HG02970 (cell line): ENCODE results near the gene ABI2.
"Not testable (repeated sequence)": the region's sequence is repeated elsewhere in the genome, so short reads cannot be mapped to it uniquely, and the experiment has no call there.

ENCODE experiments used
- ATAC-seq: cut with Tn5 transposase; IDR thresholded peaks from one replicate; pipeline ENCODE4 v1.9.1; 2021; ENCODE audit warnings: mild to moderate bottlenecking, moderate library complexity, moderate number of reproducible peaks; ENCODE audit not compliant: unreplicated experiment, low FRiP score

ABI2 gene

DNA sequence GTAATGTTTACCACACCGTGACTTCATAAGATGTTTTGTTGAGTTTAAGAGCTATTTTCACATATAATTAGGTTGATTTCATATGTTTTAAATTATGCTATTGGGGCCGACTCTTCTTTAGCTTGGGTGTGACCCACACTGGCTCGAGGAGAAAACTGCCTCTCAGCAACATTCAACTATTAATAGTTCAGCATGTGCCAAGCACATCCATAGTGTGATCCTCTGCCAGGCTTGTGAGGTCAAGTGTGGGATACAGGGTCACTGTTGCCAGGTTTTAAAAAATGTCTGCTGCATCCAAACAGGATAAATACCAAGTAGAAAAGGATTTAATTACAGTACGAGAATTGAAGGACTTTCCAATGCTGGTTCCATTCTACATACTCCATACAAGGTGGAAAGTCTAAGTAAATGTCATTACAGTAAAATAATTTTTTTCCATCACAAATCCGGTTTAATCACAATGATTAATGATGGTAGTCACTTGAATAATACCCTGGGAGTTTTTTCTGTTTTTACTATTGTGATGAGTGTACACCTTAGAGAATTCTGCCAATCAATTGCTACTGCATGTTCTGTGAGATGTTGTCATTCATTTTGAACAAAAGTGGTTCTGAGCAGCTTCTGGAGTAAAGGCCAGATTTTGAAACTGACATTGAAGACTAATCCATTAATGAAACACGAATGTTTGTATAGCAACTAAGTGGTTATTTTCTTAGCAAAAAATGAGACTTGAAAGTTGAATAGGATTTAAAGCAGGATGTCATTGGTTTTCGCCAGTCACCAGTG lies 84.5 kb downstream of the ABI2 start:
- ATAC-seq, result no peak

GRCh38 chr2:203413796-203414195 lies 85.6 kb downstream of the ABI2 start:
- ATAC-seq, result no peak

DNA sequence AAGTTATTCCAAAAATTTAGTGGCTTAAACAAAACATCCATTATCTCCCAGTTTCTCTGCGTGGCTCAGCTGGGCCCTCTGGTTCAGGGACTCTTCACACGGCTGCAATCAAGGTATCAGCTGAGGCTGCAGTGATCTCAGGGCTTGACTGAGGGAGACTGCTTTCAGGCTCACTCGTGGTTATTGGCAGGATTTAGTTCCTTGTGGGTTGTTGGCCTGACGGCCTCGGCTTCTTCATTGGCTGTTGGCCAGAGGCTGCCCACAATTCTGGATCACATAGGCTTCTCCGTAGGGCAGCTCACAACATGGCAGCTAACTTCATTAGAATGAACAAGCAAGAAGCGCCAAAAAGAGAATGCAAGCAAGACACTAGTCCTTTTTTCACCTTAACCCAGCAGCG lies 90.1 kb downstream of the ABI2 start:
- no peak for ATAC-seq

GRCh38 chr2:203427061-203427460 lies 98.9 kb downstream of the ABI2 start:
- no peak for ATAC-seq

GRCh38 chr2:203429643-203430042 lies 101.4 kb downstream of the ABI2 start:
- ATAC-seq, result not testable (repeated sequence)

DNA sequence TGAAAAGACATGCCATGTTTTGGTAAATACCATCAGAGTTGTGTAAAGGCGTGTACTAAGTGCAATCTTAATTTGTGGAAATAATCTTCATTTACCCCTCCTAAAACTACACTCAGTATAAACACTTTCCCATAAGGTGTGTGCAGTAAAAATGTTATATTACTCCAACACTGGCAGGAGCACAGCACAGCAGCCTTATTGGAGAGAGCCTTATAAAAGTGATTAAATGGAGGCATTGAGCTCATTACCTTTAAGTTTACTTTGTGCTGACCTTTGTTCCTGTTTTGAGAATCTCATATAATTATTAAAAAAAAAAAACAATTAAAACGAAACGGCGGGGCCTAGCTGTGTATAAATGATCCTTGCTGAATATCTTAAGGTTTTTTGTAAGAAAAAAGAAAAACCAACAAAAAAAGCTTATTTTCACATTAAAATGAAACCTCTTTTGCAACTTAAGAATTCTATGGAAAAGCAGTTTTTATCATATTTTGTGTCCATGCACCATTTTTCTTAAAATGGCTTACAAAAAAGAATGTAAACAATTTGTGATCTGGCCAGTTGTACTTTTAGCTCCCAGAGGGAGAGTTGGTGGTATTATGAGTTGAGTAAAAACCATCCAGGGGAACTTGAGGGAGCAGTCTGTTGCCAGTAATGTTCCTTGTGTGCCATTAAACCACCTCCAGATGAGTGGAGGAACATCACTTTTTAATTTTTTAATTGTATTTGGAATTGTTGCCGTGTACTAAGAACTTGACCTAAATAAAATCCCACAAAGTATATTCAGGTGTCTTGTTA lies 103.4 kb downstream of the ABI2 start:
- no peak for ATAC-seq

DNA sequence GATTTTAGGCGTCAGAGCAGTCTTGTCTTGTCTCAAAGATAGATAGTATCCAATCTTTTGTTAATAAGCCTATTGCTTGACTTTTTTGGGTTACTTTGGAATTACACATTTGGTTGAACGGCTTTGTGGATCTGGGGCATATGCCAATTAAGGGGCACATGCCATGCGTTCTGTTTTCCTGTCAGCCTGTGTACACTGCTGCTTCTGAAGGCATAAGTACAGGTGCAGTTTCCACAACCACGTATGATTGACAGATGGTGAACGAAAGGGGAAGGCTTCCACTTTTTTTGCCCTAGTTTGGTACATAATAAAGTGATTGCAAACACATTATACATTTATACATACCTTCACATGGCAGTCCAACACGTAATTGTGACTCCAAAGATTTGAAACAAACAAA lies 104.6 kb downstream of the ABI2 start:
- no peak for ATAC-seq

DNA sequence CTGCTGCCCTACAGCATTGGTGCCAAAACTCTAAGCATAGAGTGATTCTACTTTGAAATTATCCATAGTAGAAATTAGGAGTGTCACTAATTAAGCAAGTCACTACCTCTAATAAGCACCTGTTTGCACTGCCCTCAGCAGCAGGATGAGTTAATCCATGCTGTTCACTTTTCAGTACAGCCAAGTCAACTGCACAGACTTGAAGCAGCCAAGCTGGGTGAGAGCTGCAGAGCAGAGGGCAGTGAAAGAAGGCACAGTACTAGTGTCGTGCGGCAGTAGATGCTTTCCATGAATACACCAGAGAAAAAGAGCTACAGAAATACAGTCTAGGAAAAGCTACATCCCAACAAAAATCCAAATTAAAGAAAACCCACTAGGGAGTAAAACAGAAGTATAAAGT lies 108.3 kb downstream of the ABI2 start:
- ATAC-seq, result no peak

DNA sequence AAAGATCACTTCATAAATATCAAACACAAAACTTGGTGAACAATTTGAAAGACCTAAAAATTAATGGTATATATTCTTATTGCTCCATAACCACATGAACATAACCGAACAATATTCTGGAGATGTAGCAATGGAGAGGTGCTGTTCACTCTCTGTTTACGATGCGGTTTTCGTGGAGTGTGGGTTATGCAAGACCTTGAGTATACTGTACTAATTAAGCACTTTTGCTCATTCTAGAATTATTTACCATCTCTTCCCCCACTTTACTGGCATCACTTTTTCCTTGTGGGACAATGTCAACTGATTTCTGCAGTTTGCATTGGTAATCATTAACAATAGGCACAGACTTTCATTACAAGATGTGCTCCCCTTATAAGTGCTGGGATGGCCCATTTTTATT lies 109.3 kb downstream of the ABI2 start:
- no peak for ATAC-seq

GRCh38 chr2:203438528-203438927 lies 110.3 kb downstream of the ABI2 start:
- ATAC-seq, result no peak

DNA sequence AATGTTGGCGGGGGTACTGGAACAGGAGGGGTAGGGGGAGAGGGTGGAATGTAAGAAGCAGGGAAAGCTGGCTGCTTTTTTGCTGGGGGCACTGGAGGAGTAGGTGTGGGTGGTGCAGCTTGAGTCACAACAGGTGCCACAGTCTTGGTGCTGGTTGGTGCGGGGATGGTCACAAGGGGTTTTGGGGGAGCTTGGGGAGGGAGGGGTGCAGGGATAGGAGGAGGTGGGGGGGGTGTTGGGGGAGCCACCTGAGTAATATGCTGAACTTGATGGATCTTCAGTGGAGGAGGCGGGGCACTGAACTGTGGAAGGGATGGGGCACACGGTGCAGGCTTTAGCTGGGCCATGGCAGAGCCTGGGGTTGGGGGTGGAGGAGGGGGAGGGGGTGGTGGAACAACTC lies 112.5 kb downstream of the ABI2 start:
- no peak for ATAC-seq

- ATAC-seq, result no peak
Measured at GRCh38 chr2:203441463-203441862, 113.3 kb downstream of the ABI2 start.

DNA sequence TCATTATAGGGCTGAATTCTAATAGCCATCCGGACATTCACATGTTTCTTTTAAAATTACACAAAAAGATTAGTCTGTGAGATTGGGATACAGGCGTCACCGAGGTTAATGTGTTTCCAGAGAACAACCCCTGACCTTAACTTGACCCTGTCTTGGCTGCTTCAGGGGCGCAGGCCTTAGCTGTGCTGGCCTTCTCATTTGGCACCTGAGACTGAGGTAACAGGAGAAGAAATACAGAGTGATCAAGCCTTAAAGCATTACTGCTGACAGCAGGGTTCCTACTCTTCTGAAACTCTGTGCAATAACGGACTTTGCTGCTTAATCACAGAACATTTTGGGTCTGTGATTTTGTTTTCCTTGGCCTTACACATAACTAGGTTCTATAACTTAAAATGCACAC lies 114.3 kb downstream of the ABI2 start:
- no peak for ATAC-seq

DNA sequence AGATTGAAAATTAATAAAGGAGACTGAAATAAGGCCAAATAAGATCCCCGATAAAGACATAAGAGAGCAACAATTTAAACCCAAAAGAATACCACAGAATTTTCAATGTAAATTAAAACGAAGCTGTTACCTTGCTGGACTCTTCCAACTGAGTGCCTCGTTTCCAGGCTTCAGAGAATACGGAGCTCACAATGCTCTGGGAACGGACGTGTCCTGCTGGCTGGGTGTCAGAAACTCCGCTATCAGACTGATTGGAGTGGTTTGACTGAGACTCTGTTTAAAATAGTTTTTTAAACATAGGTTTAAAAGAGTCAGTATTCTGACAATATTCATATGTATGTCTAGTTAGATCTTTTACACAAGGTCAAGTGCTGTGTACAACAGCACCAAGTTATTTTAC lies 116.5 kb downstream of the ABI2 start:
- ATAC-seq, result no peak

DNA sequence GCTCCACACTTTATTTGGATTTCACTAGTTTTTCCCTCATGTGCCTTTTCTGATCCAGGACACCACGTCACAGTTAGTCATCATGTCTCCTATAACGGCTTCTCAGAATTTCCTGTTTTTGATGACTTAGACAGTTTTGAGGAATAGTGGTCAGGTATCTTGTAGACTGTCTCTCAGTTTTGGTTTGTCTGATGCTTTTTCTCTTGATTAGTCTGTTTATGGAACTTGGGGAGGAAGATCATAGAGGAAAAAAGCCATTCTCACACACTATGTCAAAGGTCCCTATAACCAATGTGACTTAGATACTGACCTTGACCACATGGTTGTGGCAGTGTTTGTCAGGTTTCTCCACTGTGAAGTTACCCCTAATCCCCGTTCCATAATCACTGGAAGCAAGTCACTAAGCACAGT lies 117.9 kb downstream of the ABI2 start:
- ATAC-seq, result no peak

- ATAC-seq, result no peak
Measured at GRCh38 chr2:203446780-203447179, 118.6 kb downstream of the ABI2 start.

DNA sequence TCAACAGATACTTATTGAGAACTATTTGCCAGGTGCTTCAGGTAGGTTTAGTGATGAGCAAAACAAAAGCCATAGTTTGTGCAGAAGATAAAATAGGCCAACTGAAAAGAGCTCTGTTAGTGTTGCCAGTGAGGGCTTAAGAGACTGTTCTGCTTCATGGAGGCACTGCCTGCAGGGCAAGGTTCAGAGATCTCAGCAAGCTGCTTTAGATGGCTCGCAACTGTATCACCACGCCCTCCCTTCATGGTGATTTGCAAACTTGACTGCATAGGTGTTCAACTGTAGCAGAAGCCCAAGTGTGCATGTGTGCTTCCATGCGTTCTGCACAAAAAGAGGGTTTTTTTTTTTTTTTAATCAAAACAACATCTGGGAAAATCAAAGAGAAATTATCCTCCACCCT lies 122.4 kb downstream of the ABI2 start:
- ATAC-seq, result no peak

DNA sequence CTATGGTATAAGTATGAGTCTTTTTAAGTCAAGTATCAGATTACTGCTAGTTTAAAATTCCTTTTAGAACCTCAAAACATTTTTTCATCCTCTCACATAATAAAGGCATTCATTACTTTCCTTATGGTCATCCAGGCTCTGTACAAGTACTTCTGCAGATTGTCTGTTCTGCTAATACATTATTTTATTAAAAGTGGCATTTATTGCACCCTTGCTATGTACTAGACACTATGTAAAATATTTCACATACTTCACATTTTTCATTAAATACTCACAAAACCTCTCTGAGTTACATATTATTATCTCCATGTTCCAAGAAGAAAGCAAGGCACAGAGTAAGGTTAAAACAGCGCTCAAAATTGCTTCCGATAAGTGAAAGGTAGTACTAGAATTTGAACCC lies 122.8 kb downstream of the ABI2 start:
- ATAC-seq, result no peak

- no peak for ATAC-seq
Measured at GRCh38 chr2:203451689-203452088, 123.5 kb downstream of the ABI2 start.

DNA sequence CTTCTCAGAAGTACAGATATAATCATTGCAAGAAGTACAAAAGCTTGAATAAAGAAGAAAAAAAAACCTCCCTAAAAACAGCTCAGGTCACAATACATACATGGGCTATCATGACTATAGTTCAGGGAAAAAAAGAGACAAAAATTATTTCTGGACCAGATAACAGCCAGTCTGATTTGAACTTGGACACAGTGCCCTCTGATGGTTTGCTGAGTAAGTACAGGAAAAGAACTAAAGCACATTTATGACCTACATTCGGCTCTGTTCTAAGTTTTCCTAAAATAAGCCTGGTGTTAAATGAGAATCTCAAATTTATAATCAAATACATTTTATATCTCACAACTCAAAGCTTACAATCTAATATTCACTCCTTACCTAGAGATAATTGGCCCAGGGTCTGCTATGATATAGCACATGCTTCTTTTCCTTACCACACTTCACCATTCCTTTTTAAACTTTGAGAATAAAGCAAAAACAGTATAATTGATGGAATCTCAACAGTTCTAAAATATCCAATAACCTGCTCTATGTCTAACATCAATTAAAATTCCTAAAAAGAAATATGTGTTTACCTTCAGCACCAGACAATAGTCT lies 125.8 kb downstream of the ABI2 start:
- ATAC-seq, result no peak

- ATAC-seq, result no peak
Measured at GRCh38 chr2:203455209-203455608, 127.0 kb downstream of the ABI2 start.

- no peak for ATAC-seq
Measured at GRCh38 chr2:203461746-203462145, 133.6 kb downstream of the ABI2 start.
